ENCODE measurements around the gene KRT27. TPM values are rescaled to one million over a fixed set of nuclear protein-coding genes. Genes with fewer than 3 reads are reported as not detected.

The KRT27 gene
- total RNA-seq, 1 donor from 2014 or later: not detected

DNA sequence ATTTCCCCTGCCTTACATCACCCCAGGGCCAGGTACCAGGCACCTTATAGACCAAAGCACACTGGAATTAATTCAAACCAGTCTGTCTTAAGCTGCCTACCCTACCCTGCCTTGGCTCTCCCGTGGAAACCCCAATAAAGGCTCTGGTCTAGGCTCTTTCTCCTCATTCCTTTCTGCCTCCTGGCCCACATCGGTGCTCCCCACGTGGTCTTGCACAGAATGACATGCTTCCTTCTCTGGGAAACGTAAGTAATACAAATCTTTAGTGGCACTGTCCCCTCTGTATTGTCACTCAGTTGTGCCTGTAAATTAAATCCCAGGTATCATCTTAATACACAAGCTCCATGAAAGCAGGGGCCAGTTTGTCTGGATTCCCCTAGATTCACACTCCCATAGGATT is 43.8 kb downstream of the KRT27 start:
- FAIRE-seq: no peak

GRCh38 chr17:40735016-40735415 is 47.3 kb downstream of the KRT27 start:
- no peak for TF ChIP-seq CTCF (IDR thresholded peaks at IDR 0.05; ENCODE audit: insufficient read depth, low read length, severe bottlenecking)
- H3K4me3 ChIP-seq (ENCODE audit: low read depth, low read length): no peak overlapping the region
- no peaks in the 10 kb centered on the region for H3K36me3 ChIP-seq (ENCODE audit: control insufficient read depth, insufficient read depth, low read length)
- no peak for FAIRE-seq
- peak; percentile 81 for DNase-seq (ENCODE audit: low read depth)
- no peaks in the 10 kb centered on the region for H3K27me3 ChIP-seq (ENCODE audit: control insufficient read depth, insufficient read depth, low read length)

More for the DNA sequence above, 43.8 kb downstream of the KRT27 start:
- DNase-seq (ENCODE audit: low read depth): no peak
- no peak for TF ChIP-seq CTCF (IDR thresholded peaks at IDR 0.05; ENCODE audit: insufficient read depth, low read length, severe bottlenecking)
- Histone ChIP-seq H3K36me3 (ENCODE audit: control insufficient read depth, insufficient read depth, low read length) (no peaks in the 10 kb centered on the region), H3K27me3 (ENCODE audit: control insufficient read depth, insufficient read depth, low read length) (peaks cover 2% of the 10 kb centered on the region), H3K4me3 (ENCODE audit: low read depth, low read length) (no peak overlapping the region)

DNA sequence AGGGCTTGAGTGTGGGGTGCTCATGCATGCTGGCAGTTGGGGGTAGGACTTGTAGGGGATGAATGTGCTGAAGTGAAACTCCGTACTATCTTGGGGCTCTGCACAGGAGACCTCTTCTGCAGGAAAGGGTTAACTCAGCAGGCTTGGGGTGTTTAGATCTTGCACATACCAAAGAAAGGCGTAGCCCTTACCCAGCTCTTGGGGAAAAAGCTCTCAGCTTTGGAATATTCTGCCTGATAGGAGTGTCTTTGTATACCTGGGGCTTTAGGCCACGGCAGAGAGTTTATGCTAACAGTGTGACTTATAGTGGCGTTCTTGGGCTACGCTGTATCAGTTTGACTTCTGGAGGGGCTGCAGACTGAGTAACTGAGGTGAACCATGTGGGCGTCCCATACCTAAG is 48.3 kb downstream of the KRT27 start:
- no peaks in the 10 kb centered on the region for H3K27me3 ChIP-seq (ENCODE audit: control insufficient read depth, insufficient read depth, low read length)
- TF ChIP-seq CTCF (IDR thresholded peaks at IDR 0.05; ENCODE audit: insufficient read depth, low read length, severe bottlenecking): no peak
- no peak for DNase-seq (ENCODE audit: low read depth)
- no peak overlapping the region for H3K4me3 ChIP-seq (ENCODE audit: low read depth, low read length)
- peak; percentile 43 for FAIRE-seq
- H3K36me3 ChIP-seq (ENCODE audit: control insufficient read depth, insufficient read depth, low read length): no peaks in the 10 kb centered on the region

GRCh38 chr17:40730970-40731369 is 51.4 kb downstream of the KRT27 start:
- Histone ChIP-seq H3K36me3 (ENCODE audit: control insufficient read depth, insufficient read depth, low read length) (no peaks in the 10 kb centered on the region), H3K4me3 (ENCODE audit: low read depth, low read length) (no peak overlapping the region), H3K27me3 (ENCODE audit: control insufficient read depth, insufficient read depth, low read length) (no peaks in the 10 kb centered on the region)
- TF ChIP-seq CTCF (IDR thresholded peaks at IDR 0.05; ENCODE audit: insufficient read depth, low read length, severe bottlenecking): no peak
- FAIRE-seq (peak; percentile 18), DNase-seq (ENCODE audit: low read depth) (no peak)

DNA sequence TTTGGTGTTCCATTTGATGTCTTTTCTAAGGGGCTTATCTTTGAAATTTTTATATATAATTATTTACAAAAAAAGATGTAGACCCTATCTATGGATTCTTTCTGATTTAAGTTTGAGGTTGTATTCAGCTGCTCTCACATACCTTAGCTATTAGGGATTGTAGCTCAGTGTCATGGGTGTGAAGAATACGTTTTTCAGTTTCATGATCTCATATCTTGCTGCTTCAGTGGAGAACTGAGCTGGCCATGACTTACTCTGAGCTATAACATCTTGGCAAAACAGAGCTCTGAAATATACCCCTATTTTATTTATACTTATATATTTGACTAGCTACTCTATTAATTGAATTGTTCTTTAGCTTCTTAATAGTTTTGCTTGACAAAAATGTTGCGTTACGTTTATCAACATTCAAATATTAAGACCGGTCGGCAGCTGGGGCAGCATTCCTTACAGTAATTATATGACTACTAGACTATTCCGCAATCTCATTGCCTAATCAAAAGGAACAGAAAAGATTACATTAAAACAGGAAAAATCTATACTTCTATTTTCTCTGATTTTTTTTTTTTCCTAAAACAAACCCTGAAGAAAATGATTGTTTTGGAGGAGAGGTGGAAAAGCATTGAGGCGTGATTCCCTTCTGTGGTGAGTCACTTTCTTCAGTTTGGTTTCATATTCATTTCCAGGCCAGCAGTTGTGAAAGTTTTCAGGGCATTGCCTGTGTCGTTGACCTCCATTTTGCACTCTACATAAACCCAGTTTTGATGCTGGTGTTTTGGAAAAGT is 54.7 kb downstream of the KRT27 start:
- no peaks in the 10 kb centered on the region for H3K27me3 ChIP-seq (ENCODE audit: control insufficient read depth, insufficient read depth, low read length)
- no peaks in the 10 kb centered on the region for H3K36me3 ChIP-seq (ENCODE audit: control insufficient read depth, insufficient read depth, low read length)
- no peak overlapping the region for H3K4me3 ChIP-seq (ENCODE audit: low read depth, low read length)
- FAIRE-seq: no peak
- no peak for TF ChIP-seq CTCF (IDR thresholded peaks at IDR 0.05; ENCODE audit: insufficient read depth, low read length, severe bottlenecking)
- peak; percentile 30 for DNase-seq (ENCODE audit: low read depth)

DNA sequence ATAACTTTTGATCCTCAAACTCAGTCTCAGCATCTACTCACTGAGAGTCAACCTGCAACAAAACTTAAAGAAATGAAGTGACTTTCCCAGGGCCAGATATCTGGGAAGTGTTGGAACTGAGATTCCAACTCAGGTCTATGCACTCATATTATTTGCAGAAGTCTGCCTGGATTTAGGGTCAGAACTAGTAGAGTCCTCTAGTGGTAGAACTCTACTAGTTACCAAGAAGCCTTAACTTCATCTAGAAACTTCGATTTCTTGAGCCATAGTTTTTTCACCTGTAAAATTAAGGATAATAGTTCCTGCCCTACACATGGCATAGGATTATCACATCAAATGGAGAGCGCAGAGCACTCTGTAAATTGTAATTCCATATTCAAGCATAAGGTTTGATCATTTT is 55.4 kb downstream of the KRT27 start:
- Histone ChIP-seq H3K36me3 (ENCODE audit: control insufficient read depth, insufficient read depth, low read length) (no peaks in the 10 kb centered on the region), H3K4me3 (ENCODE audit: low read depth, low read length) (no peak overlapping the region), H3K27me3 (ENCODE audit: control insufficient read depth, insufficient read depth, low read length) (no peaks in the 10 kb centered on the region)
- peak; percentile 29 for TF ChIP-seq CTCF (IDR thresholded peaks at IDR 0.05; ENCODE audit: insufficient read depth, low read length, severe bottlenecking)
- DNase-seq (ENCODE audit: low read depth) (peak; percentile 33), FAIRE-seq (no peak)
